HG03342 (cell line): ENCODE measurements around the gene IKBKE.
"Not testable (repeated sequence)": the region's sequence is repeated elsewhere in the genome, so short reads cannot be mapped to it uniquely, and the experiment has no call there.

Source experiments
- ATAC-seq: cut with Tn5 transposase; IDR thresholded peaks from one replicate; pipeline ENCODE4 v1.9.1; 2021; ENCODE audit warnings: mild to moderate bottlenecking, moderate library complexity; ENCODE audit not compliant: unreplicated experiment

The IKBKE gene

DNA sequence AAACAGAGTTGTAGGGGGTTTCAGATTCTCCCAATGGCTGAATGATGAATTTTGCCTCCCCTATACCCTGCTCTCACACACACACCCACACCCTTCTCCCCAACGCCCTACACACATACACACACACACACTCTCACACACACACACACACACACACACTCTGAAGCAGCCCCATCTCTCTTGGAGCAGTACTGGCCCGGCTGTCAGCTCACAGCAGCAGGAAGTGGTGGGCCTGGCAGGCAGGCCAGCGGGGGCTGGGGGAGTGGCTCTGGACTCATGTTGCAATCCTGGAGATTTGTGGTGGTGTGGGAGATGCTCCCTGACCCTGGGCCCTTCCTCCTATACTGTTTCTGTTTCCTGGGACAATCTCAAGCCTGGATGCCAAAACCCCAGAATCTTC lies 2.2 kb downstream of the IKBKE start:
- ATAC-seq, result no peak

GRCh38 chr1:206472886-206473285 lies 2.6 kb downstream of the IKBKE start:
- no peak for ATAC-seq

DNA sequence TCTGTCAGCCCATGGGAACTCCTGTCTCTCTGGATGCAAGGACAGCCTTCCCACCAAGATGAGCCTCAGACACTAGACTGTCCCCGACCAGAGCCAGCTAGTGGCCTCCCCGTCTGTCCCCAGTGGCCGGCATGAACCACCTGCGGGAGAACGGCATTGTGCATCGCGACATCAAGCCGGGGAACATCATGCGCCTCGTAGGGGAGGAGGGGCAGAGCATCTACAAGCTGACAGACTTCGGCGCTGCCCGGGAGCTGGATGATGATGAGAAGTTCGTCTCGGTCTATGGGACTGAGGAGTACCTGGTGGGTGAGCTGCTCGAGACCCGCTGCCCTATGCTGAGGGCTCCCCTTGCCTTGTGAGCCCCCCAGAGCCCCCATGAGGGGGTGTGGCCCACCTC lies 5.8 kb downstream of the IKBKE start:
- no peak for ATAC-seq

DNA sequence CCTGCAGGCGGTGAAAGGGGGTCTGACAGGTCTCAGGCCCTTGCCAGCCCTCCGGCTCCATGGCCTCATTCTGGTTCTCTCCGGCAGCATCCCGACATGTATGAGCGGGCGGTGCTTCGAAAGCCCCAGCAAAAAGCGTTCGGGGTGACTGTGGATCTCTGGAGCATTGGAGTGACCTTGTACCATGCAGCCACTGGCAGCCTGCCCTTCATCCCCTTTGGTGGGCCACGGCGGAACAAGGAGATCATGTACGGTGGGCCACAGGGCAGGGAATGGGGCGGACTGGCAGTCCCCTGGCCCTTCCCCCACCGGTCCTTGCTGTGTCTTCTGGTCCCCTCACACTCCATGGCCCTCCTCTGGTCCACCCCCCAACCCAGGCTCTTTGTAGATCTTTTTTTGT lies 6.3 kb downstream of the IKBKE start:
- no peak for ATAC-seq

- no peak for ATAC-seq
These were observed 6.8 kb downstream of the IKBKE start for GRCh38 chr1:206477110-206477509.

DNA sequence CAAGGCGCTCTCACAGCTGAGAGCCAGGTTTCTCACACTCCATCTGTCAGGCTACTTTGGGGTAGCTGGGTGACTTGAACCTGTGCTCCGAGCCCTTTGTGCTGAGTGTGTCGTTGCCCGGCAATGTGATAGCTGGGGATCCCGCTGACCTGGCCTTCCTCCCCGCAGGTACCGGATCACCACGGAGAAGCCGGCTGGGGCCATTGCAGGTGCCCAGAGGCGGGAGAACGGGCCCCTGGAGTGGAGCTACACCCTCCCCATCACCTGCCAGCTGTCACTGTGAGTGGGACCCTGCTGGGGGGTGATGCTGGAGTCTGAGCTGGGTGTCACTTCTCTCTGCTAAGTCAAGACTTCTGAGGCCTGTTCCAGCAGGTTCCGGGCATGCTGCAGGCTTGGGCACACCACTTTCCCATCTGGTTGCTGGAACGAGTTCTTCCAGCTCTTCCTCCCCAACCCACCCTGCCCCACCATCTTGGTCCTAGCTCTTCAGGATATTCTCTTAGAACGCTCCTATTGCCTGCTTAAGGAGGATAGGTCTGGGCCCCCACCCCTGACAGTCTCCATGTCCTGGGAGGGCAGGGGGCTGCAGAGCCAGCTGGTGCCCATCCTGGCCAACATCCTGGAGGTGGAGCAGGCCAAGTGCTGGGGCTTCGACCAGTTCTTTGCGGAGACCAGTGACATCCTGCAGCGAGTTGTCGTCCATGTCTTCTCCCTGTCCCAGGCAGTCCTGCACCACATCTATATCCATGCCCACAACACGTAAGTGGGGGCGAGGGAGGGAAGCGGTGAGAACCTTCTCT lies 7.5 kb downstream of the IKBKE start:
- ATAC-seq, result no peak

- ATAC-seq, result no peak
These were observed 8.5 kb downstream of the IKBKE start for GRCh38 chr1:206478746-206479145.

DNA sequence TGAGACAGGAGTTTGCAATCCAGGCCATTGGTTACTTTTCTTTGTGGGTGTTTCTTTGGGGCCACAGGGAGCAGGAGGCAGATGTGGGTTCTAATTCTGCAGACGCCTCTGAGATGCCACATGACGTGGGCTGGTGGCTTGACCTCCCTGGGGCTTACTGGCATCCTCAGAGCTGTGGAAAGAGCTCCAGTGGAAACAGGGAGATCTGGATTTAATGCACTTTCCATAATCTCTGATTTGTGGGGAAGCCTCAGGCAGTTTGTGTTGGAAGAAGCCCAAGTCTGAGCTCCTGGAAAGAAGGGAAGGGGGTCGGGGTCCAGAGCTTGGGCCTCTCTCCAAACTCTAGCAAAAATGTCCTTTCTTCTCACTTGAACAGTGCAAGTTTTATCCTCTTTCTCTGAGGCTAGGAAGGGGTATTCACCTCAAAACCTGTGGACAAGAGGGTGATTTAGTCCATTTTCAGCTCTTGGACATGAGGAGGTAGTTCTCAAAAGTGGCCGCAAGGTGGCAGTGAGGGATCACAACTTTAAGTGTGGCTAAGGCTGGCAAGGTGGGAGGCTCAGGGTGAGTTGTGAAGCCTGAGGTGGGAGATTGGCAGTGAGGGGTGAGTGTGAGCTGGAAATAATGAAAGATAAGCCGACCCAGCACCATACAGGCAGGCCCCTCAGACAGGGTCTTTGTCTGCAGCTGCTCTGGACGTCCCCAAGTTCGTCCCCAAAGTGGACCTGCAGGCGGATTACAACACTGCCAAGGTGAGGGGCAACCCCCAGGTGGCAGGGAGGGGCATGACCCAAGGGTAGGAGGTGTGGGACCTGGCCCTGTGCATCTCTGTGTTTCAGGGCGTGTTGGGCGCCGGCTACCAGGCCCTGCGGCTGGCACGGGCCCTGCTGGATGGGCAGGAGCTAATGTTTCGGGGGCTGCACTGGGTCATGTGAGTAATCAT lies 9.2 kb downstream of the IKBKE start:
- ATAC-seq, result no peak

DNA sequence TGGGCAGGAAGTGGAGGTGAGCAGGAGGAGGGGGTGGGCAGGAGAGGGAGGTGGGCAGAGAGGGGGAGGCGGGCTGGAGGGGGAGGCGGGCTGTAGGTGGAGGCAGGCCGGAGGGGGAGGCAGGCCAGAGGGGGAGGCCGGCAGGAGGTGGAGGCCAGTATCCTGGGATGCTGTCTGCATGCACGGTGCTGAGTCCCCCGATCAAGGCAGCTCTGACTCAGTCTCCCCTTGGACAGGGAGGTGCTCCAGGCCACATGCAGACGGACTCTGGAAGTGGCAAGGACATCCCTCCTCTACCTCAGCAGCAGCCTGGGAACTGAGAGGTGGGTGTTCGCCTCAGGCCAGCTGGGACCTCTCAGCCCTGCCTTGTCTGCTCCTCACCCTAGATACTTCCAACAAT lies 9.9 kb downstream of the IKBKE start:
- no peak for ATAC-seq

- ATAC-seq, result no peak
These were observed 12.3 kb downstream of the IKBKE start for GRCh38 chr1:206482611-206483010.

DNA sequence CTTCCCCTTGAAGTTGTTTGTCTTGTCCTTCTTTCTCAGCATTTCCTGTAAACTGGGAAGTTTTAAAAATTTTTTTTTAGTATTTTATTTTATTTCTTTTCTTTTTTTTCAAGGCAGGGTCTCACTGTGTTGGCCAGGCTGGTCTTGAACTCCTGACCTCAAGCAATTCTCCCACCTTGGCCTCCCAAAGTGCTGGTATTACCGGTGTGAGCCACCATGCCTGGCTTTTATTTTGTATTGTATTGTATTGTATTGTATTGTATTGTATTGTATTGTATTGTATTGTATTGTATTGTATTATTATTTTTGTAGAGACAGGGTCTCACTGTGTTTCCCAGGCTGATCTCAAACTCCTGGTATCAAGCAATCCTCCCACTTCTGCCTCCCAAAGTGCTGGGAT lies 13.6 kb downstream of the IKBKE start:
- ATAC-seq, result not testable (repeated sequence)

DNA sequence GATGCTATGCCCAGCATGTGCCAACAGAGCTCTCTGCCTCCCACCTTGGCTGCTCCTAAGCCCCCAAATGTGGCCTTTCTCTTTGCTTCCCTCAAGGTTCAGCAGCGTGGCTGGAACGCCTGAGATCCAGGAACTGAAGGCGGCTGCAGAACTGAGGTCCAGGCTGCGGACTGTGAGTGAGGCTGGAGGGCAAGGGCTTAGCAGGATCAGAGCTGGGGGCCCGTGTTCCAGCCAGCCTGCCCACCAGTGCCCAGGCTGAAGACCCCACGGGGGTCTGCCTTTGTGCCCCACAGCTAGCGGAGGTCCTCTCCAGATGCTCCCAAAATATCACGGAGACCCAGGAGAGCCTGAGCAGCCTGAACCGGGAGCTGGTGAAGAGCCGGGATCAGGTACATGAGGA lies 14.6 kb downstream of the IKBKE start:
- ATAC-seq, result no peak

- ATAC-seq, result no peak
These were observed 16.9 kb downstream of the IKBKE start for GRCh38 chr1:206486995-206487788.

GRCh38 chr1:206487970-206488369 lies 17.7 kb downstream of the IKBKE start:
- no peak for ATAC-seq

- ATAC-seq, result no peak
These were observed 18.2 kb downstream of the IKBKE start for GRCh38 chr1:206488466-206488865.

GRCh38 chr1:206489980-206490770 lies 19.9 kb downstream of the IKBKE start:
- ATAC-seq, result peak; percentile 64

DNA sequence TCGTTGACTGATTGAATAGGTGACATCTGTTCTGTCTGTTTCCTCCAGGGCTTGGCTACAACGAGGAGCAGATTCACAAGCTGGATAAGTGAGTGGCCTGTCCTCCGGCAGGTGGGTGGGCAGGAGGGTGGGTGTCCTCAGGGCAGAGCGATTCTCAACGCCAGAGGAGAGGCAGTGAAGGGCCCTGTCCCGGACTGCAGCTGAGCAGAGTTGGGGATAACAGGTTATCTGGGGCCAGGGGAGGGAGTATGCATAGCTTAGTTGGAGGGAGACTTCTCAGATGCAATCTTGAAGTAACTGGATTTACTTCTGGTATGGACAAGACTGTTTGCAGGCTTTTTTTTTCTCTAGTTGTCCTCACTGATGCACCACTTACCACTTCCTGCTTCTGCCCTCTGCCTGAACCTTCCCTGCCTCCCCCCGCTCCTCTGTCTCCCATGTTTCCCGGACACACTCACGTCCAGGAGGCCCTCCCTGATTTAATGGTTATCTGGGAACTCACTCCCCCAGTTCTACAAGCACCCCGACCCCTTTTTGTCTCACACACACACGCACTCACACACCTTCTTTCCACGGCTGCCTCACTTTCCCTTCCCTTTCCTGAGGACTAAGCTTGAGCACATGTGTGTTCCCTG lies 20.6 kb downstream of the IKBKE start:
- no peak for ATAC-seq

- no peak for ATAC-seq
These were observed 21.3 kb downstream of the IKBKE start for GRCh38 chr1:206491616-206492015.

- no peak for ATAC-seq
These were observed 22.3 kb downstream of the IKBKE start for GRCh38 chr1:206492589-206492988.

- ATAC-seq, result no peak
These were observed 23.0 kb downstream of the IKBKE start for GRCh38 chr1:206493279-206493678.
